NB4 (cell line): Measurements from ENCODE around the gene BRD3.

Experiments
- DNase-seq: peaks from one replicate; pipeline ENCODE4 v3.0.0; 2010; ENCODE audit warnings: low read depth
- H3K4me3 ChIP-seq: one replicate; pipeline ENCODE4 v1.5.1; 2011; ENCODE audit warnings: mild to moderate bottlenecking, low read depth, low read length, moderate library complexity
- MYC ChIP-seq: IDR thresholded peaks from 2 replicates; pipeline ENCODE4 v1.6.1; 2011; ENCODE audit warnings: low read depth, low read length
- POLR2A ChIP-seq: IDR thresholded peaks from 2 replicates; pipeline ENCODE4 v1.6.1; 2011; ENCODE audit warnings: mild to moderate bottlenecking; ENCODE audit not compliant: insufficient read length; ENCODE audit errors: extremely low read depth
- TF ChIP-seq, protein P1 (sequence below): IDR thresholded peaks from 2 replicates; pipeline ENCODE4 v1.6.1; 2011; ENCODE audit warnings: low read depth, low read length
- TF ChIP-seq, protein P2 (sequence below): IDR thresholded peaks from one replicate; pipeline ENCODE4 v1.5.1; 2012; ENCODE audit warnings: low read depth, low read length

BRD3 gene

DNA sequence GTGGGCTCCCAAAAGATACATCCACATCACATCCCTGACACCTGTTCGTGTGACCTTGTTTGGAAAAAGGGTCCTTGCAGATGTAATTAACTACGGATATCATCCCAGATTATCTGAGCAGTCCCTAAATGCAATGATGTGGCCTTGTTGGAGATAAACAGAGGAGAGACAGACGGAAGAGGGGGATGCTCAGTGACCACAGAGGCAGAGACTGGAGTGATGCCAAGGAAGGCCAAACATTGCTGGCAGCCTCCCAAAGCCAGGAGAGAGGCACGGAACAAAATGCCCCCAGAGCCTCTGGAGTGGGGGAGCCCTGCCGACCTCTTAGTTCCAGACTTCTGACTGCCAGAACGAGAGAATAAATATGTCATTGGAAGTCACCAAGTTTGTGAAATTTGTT, 60.7 kb downstream of the BRD3 start:
- TF ChIP-seq, protein P1, sequence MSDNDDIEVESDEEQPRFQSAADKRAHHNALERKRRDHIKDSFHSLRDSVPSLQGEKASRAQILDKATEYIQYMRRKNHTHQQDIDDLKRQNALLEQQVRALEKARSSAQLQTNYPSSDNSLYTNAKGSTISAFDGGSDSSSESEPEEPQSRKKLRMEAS: no peak
- TF ChIP-seq POLR2A (no peak), MYC (no peak)
- TF ChIP-seq, protein P2, sequence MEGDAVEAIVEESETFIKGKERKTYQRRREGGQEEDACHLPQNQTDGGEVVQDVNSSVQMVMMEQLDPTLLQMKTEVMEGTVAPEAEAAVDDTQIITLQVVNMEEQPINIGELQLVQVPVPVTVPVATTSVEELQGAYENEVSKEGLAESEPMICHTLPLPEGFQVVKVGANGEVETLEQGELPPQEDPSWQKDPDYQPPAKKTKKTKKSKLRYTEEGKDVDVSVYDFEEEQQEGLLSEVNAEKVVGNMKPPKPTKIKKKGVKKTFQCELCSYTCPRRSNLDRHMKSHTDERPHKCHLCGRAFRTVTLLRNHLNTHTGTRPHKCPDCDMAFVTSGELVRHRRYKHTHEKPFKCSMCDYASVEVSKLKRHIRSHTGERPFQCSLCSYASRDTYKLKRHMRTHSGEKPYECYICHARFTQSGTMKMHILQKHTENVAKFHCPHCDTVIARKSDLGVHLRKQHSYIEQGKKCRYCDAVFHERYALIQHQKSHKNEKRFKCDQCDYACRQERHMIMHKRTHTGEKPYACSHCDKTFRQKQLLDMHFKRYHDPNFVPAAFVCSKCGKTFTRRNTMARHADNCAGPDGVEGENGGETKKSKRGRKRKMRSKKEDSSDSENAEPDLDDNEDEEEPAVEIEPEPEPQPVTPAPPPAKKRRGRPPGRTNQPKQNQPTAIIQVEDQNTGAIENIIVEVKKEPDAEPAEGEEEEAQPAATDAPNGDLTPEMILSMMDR: no peak
- H3K4me3 ChIP-seq: no peak overlapping the region
- DNase-seq: no peak

DNA sequence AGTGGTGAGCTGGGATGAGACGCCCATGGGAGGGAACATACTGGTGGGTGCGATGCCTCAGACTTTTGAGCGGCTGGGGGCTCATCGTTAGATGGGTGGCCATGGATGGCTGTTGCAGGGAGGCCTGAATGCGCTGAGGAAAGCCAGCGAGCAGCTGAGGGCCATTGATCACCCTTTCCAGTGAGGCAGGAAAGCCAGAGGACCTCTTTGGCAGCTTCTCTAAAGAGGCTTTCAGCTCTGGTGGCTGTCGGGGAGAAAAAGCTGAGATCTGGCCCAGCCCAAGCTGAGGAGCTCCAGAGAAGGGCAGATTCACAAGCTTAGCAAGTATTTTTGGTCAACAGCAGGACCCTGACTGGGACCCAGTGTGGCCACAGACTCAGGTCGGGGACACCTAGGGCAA, 62.4 kb downstream of the BRD3 start:
- no peak for TF ChIP-seq POLR2A
- TF ChIP-seq, protein P1: no peak
- TF ChIP-seq, protein P2: no peak
- TF ChIP-seq MYC: no peak
- DNase-seq: no peak
- no peak overlapping the region for H3K4me3 ChIP-seq

DNA sequence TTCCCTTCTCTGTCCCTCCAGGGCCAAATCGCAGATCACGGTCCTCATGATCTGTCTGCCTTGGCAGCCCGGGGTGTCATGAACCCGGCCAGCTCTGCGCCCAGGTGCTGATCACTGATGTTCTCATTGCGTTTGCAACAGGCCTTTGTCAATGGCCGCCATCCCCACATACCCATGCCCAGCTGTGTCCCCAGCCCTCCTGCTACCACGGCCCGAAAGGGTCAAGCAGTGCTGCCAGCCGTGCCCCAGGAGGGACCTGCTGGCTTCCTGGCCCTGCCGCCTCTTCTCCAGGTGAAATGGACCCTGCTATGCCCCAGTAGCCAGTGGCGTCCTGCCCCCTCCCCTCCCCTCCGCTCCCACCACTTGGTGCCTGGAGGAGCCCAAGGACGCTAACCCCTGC, 62.9 kb downstream of the BRD3 start:
- no peak for DNase-seq
- H3K4me3 ChIP-seq: no peak overlapping the region
- TF ChIP-seq POLR2A: no peak
- TF ChIP-seq MYC: no peak
- TF ChIP-seq, protein P2: no peak
- TF ChIP-seq, protein P1: no peak

DNA sequence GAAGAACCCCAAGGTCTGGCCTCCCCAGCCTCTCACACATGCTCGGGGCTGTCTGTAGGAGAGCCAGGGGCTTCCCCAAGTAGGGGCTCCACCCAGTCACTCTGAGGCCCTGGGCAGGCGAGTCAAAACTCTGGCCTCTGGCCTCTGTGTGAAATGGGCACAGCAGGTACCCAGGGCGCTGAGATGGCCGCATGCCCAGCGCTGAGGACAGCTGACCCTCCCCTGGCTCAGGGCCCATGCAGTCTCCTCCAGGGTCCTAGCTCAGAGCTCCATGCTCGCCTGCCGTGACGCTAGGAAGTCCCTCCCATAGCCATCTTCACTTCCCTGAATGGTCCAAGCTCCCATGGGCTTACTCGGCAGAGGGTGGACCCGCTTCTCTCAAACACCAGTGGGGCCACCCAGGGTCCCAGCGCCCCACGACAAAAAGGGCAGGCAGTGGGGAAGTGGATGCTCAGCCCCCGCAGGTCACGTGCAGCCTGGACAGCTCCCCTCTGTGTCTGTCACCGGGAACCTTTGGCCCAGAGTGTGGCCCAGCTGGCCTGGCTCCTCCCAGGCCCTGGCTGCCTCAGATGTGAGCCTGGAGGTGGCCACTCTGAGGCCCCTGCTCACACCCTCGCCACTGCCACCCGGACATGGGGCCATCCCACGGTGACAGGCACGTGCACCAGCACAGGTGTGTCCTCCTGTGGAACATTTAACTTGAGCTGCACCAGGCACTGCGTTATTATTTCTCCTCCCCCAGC, 63.5 kb downstream of the BRD3 start:
- TF ChIP-seq, protein P2: no peak
- TF ChIP-seq, protein P1: no peak
- TF ChIP-seq MYC: no peak
- TF ChIP-seq POLR2A: no peak
- no peak for DNase-seq
- H3K4me3 ChIP-seq: no peak overlapping the region

DNA sequence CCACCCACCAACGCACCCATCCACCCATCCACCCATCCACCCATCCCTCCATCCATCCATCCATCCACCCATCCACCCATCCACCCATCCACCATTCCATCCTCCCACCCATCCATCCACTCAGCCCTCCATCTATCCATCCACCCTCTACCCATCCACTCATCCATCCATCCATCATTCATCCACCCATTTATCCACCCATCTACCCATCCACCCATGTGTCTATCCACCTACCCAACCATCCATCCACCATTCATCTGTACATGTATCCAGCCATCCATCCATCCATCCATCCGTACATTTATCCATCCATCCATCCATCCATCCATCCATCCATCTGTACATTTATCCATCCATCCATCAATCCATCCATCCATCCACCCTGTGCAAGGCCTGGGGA, 64.6 kb downstream of the BRD3 start:
- no peak overlapping the region for H3K4me3 ChIP-seq
- no peak for DNase-seq
- TF ChIP-seq, protein P2: no peak
- TF ChIP-seq MYC (no peak), POLR2A (no peak)
- TF ChIP-seq, protein P1: no peak

DNA sequence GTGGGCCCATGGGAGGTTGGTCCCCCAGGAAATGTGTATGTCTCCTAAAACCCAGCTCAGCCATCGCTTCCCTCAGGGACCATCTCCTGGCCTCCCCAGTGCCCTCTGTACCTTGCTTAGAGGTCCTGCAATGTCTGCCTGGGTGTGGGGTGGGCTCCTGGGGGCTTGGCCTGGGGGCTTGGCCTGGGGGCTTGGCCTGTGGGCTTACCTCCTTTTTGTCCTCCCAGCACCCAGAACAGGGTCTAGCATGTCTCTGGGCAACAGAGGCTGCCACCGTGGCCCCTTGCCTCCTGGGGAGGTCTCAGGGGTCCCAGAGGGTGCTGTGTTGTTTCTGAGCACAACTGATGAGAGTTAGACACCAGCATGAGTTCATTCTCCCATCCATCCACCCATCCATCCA, 65.0 kb downstream of the BRD3 start:
- no peak for DNase-seq
- TF ChIP-seq, protein P2: no peak
- no peak for TF ChIP-seq MYC
- TF ChIP-seq, protein P1: no peak
- TF ChIP-seq POLR2A: no peak

More for the DNA sequence above, 65.0 kb downstream of the BRD3 start:
- H3K4me3 ChIP-seq: no peak overlapping the region
